IPS DF 19.7 (cell line): ENCODE measurements around the gene ZP4.
A peak's percentile ranks its signal among the peaks of the same experiment; 100 is the strongest.
"Not testable (repeated sequence)": the region's sequence is repeated elsewhere in the genome, so short reads cannot be mapped to it uniquely, and the experiment has no call there.

Source experiments
- DNase-seq: peaks from one replicate; pipeline ENCODE4 v3.0.0-alpha.2; 2013; ENCODE audit warnings: low read depth, low spot score

The ZP4 gene

GRCh38 chr1:237877631-237878030, 13.1 kb downstream of the ZP4 start:
- DNase-seq = no peak

- no peak for DNase-seq
Observed at GRCh38 chr1:237875291-237875690, 15.4 kb downstream of the ZP4 start.

- peak; percentile 89 for DNase-seq
Observed at GRCh38 chr1:237873487-237874211, 17.1 kb downstream of the ZP4 start.

GRCh38 chr1:237868817-237869600, 21.7 kb downstream of the ZP4 start:
- DNase-seq = no peak

- DNase-seq = no peak
Observed at GRCh38 chr1:237867380-237867888, 23.3 kb downstream of the ZP4 start.

GRCh38 chr1:237864338-237865244, 26.1 kb downstream of the ZP4 start:
- peak; percentile 35 for DNase-seq

GRCh38 chr1:237863234-237863633, 27.5 kb downstream of the ZP4 start:
- no peak for DNase-seq

GRCh38 chr1:237861944-237862343, 28.8 kb downstream of the ZP4 start:
- DNase-seq = no peak

GRCh38 chr1:237858992-237859391, 31.7 kb downstream of the ZP4 start:
- DNase-seq = no peak

- DNase-seq = no peak
Observed at GRCh38 chr1:237857455-237857854, 33.3 kb downstream of the ZP4 start.

GRCh38 chr1:237852342-237852741, 38.4 kb downstream of the ZP4 start:
- no peak for DNase-seq

GRCh38 chr1:237851210-237851845, 39.4 kb downstream of the ZP4 start:
- no peak for DNase-seq

GRCh38 chr1:237843516-237843915, 47.2 kb downstream of the ZP4 start:
- not testable (repeated sequence) for DNase-seq

GRCh38 chr1:237841485-237841884, 49.2 kb downstream of the ZP4 start:
- DNase-seq = no peak

- DNase-seq = no peak
Observed at GRCh38 chr1:237838904-237839534, 51.7 kb downstream of the ZP4 start.

GRCh38 chr1:237838320-237838719, 52.4 kb downstream of the ZP4 start:
- no peak for DNase-seq

- DNase-seq = no peak
Observed at GRCh38 chr1:237834461-237834860, 56.3 kb downstream of the ZP4 start.

GRCh38 chr1:237834048-237834447, 56.7 kb downstream of the ZP4 start:
- no peak for DNase-seq

GRCh38 chr1:237832858-237833257, 57.9 kb downstream of the ZP4 start:
- no peak for DNase-seq
